ENCODE measurements around the gene PHPT1.

GRCh38 chr9:136862849-136863622 is 13.8 kb downstream of the PHPT1 start:
- TF ChIP-seq CTCF (conservative IDR thresholded peaks at IDR 0.05; ENCODE audit: low read depth in 2 of 2) (no peak), EZH2 (IDR thresholded peaks at IDR 0.05; ENCODE audit: low read depth, unreplicated experiment) (no peak), POLR2AphosphoS5 (IDR thresholded peaks at IDR 0.05; ENCODE audit: low read depth) (no peak), CREB1 (CRISPR knock-in tag; IDR thresholded peaks at IDR 0.05; ENCODE audit: low read depth) (no peak), ETS1 (IDR thresholded peaks at IDR 0.05) (no peak), EZH2phosphoT487 (IDR thresholded peaks at IDR 0.05; ENCODE audit: unreplicated experiment) (no peak), ZNF331 (CRISPR knock-in tag; IDR thresholded peaks at IDR 0.05; ENCODE audit: low read depth) (no peak)
- TF ChIP-seq, protein P1, sequence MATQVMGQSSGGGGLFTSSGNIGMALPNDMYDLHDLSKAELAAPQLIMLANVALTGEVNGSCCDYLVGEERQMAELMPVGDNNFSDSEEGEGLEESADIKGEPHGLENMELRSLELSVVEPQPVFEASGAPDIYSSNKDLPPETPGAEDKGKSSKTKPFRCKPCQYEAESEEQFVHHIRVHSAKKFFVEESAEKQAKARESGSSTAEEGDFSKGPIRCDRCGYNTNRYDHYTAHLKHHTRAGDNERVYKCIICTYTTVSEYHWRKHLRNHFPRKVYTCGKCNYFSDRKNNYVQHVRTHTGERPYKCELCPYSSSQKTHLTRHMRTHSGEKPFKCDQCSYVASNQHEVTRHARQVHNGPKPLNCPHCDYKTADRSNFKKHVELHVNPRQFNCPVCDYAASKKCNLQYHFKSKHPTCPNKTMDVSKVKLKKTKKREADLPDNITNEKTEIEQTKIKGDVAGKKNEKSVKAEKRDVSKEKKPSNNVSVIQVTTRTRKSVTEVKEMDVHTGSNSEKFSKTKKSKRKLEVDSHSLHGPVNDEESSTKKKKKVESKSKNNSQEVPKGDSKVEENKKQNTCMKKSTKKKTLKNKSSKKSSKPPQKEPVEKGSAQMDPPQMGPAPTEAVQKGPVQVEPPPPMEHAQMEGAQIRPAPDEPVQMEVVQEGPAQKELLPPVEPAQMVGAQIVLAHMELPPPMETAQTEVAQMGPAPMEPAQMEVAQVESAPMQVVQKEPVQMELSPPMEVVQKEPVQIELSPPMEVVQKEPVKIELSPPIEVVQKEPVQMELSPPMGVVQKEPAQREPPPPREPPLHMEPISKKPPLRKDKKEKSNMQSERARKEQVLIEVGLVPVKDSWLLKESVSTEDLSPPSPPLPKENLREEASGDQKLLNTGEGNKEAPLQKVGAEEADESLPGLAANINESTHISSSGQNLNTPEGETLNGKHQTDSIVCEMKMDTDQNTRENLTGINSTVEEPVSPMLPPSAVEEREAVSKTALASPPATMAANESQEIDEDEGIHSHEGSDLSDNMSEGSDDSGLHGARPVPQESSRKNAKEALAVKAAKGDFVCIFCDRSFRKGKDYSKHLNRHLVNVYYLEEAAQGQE (IDR thresholded peaks at IDR 0.05; ENCODE audit: unreplicated experiment), result no peak

All from GM23338 (cell line).